Epithelial cell of esophagus (primary cell): Measurements from ENCODE around the gene TIMELESS.

Experiments used
- DNase-seq: peaks from one replicate; pipeline ENCODE4 v3.0.0; 2010; ENCODE audit warnings: low read depth
- H3K4me3 ChIP-seq: 2 replicates; pipeline ENCODE4 v1.5.1; 2011; ENCODE audit warnings: mild to moderate bottlenecking, low read length, control low read depth
- CTCF ChIP-seq: IDR thresholded peaks from 2 replicates; pipeline ENCODE4 v1.5.1; 2011; ENCODE audit warnings: low read depth, mild to moderate bottlenecking, low read length, control low read depth, inconsistent platforms; ENCODE audit not compliant: insufficient read depth; ENCODE audit errors: missing control alignments

The TIMELESS gene

GRCh38 chr12:56431850-56432249 lies 17.4 kb downstream of the TIMELESS start:
- H3K4me3 ChIP-seq, result no peak overlapping the region
- DNase-seq, result peak; percentile 55
- no peak for TF ChIP-seq CTCF

GRCh38 chr12:56431288-56431687 lies 17.9 kb downstream of the TIMELESS start:
- H3K4me3 ChIP-seq, result no peak overlapping the region
- TF ChIP-seq CTCF, result no peak
- no peak for DNase-seq

- no peak for TF ChIP-seq CTCF
- DNase-seq, result no peak
- no peak overlapping the region for H3K4me3 ChIP-seq
These were observed 23.2 kb downstream of the TIMELESS start for GRCh38 chr12:56425940-56426438.

- H3K4me3 ChIP-seq, result no peak overlapping the region
- DNase-seq, result no peak
- TF ChIP-seq CTCF, result no peak
These were observed 24.0 kb downstream of the TIMELESS start for GRCh38 chr12:56425193-56425592.

- no peak for TF ChIP-seq CTCF
- DNase-seq, result no peak
- no peak overlapping the region for H3K4me3 ChIP-seq
These were observed 28.8 kb downstream of the TIMELESS start for GRCh38 chr12:56420411-56420810.

GRCh38 chr12:56417739-56418138 lies 31.5 kb downstream of the TIMELESS start:
- H3K4me3 ChIP-seq, result no peak overlapping the region
- no peak for TF ChIP-seq CTCF
- no peak for DNase-seq

GRCh38 chr12:56414401-56414800 lies 34.8 kb downstream of the TIMELESS start:
- H3K4me3 ChIP-seq, result no peak overlapping the region
- no peak for DNase-seq
- TF ChIP-seq CTCF, result no peak
